ENCODE results near the gene UBL3.

GRCh38 chr13:29805994-29806979 is 44.1 kb downstream of the UBL3 start:
- TF ChIP-seq CTCF (IDR thresholded peaks at IDR 0.05) (no peak), POLR2A (IDR thresholded peaks at IDR 0.05) (no peak)

Measured in prostate gland (tissue), 2 donors.